ENCODE results near the gene TRABD2B.
"Not testable (repeated sequence)": the region's sequence is repeated elsewhere in the genome, so short reads cannot be mapped to it uniquely, and the experiment has no call there.

TRABD2B gene

GRCh38 chr1:47969478-47969877 is 27.7 kb downstream of the TRABD2B start:
- no peak for DNase-seq (ENCODE audit: low read depth in 1 of 2, low spot score in 1 of 2)

GRCh38 chr1:47968556-47968888 is 28.7 kb downstream of the TRABD2B start:
- DNase-seq (ENCODE audit: low read depth in 1 of 2, low spot score in 1 of 2) = no peak

- no peak for DNase-seq (ENCODE audit: low read depth in 1 of 2, low spot score in 1 of 2)
Measured at GRCh38 chr1:47967864-47968555, 29.2 kb downstream of the TRABD2B start.

- DNase-seq (ENCODE audit: low read depth in 1 of 2, low spot score in 1 of 2) = no peak
Measured at GRCh38 chr1:47965816-47966215, 31.4 kb downstream of the TRABD2B start.

- no peak for DNase-seq (ENCODE audit: low read depth in 1 of 2, low spot score in 1 of 2)
Measured at GRCh38 chr1:47964636-47965035, 32.5 kb downstream of the TRABD2B start.

- DNase-seq (ENCODE audit: low read depth in 1 of 2, low spot score in 1 of 2) = no peak
Measured at GRCh38 chr1:47963568-47964358, 33.4 kb downstream of the TRABD2B start.

- DNase-seq (ENCODE audit: low read depth in 1 of 2, low spot score in 1 of 2) = no peak
Measured at GRCh38 chr1:47962750-47963492, 34.3 kb downstream of the TRABD2B start.

- DNase-seq (ENCODE audit: low read depth in 1 of 2, low spot score in 1 of 2) = not testable (repeated sequence)
Measured at GRCh38 chr1:47961835-47962234, 35.4 kb downstream of the TRABD2B start.

- not testable (repeated sequence) for DNase-seq (ENCODE audit: low read depth in 1 of 2, low spot score in 1 of 2)
Measured at GRCh38 chr1:47956491-47956890, 40.7 kb downstream of the TRABD2B start.

GRCh38 chr1:47953661-47954060 is 43.5 kb downstream of the TRABD2B start:
- no peak for DNase-seq (ENCODE audit: low read depth in 1 of 2, low spot score in 1 of 2)

GRCh38 chr1:47951545-47952235 is 45.5 kb downstream of the TRABD2B start:
- DNase-seq (ENCODE audit: low read depth in 1 of 2, low spot score in 1 of 2) = no peak

GRCh38 chr1:47951026-47951425 is 46.2 kb downstream of the TRABD2B start:
- no peak for DNase-seq (ENCODE audit: low read depth in 1 of 2, low spot score in 1 of 2)

- no peak for DNase-seq (ENCODE audit: low read depth in 1 of 2, low spot score in 1 of 2)
Measured at GRCh38 chr1:47950471-47950870, 46.7 kb downstream of the TRABD2B start.

- DNase-seq (ENCODE audit: low read depth in 1 of 2, low spot score in 1 of 2) = no peak
Measured at GRCh38 chr1:47948126-47948525, 49.1 kb downstream of the TRABD2B start.

GRCh38 chr1:47947531-47947930 is 49.7 kb downstream of the TRABD2B start:
- DNase-seq (ENCODE audit: low read depth in 1 of 2, low spot score in 1 of 2) = no peak

GRCh38 chr1:47944561-47944960 is 52.6 kb downstream of the TRABD2B start:
- DNase-seq (ENCODE audit: low read depth in 1 of 2, low spot score in 1 of 2) = no peak

- no peak for DNase-seq (ENCODE audit: low read depth in 1 of 2, low spot score in 1 of 2)
Measured at GRCh38 chr1:47942240-47942629, 55.0 kb downstream of the TRABD2B start.

- no peak for DNase-seq (ENCODE audit: low read depth in 1 of 2, low spot score in 1 of 2)
Measured at GRCh38 chr1:47941609-47942239, 55.5 kb downstream of the TRABD2B start.

GRCh38 chr1:47940779-47941178 is 56.4 kb downstream of the TRABD2B start:
- DNase-seq (ENCODE audit: low read depth in 1 of 2, low spot score in 1 of 2) = no peak

GRCh38 chr1:47940326-47940725 is 56.9 kb downstream of the TRABD2B start:
- DNase-seq (ENCODE audit: low read depth in 1 of 2, low spot score in 1 of 2) = no peak

GRCh38 chr1:47938520-47938919 is 58.7 kb downstream of the TRABD2B start:
- no peak for DNase-seq (ENCODE audit: low read depth in 1 of 2, low spot score in 1 of 2)
